Endothelial cell of umbilical vein (primary cell): ENCODE measurements around the gene LITAF. TPM values are rescaled to one million over a fixed set of nuclear protein-coding genes. Genes with fewer than 3 reads are reported as not detected.

Experiments used
- BruUV-seq: library from RNA; stranded (reverse); fragments of 400-500 nt; replicated peaks from 2 replicates; lab custom pipeline; 2021; lab: Mats Ljungman, UMichigan
- CTCF ChIA-PET: fragments of 300-600, 350-600 bp; sonication (Branson Sonifier 250); formaldehyde crosslinking; loops from one replicate; lab custom pipeline; 2021; ENCODE audit warnings: antibody characterized with exemption, inconsistent platforms; lab: Charles Lee
- POLR2A ChIA-PET: fragments of 300-600, 350-600 bp; sonication (Branson Sonifier 250); formaldehyde crosslinking; loops from one replicate; lab custom pipeline; 2021; ENCODE audit warnings: antibody characterized with exemption, inconsistent platforms; lab: Charles Lee
- DNase-seq: peaks from one replicate; pipeline ENCODE4 v3.0.0-alpha.2; 2011; ENCODE audit warnings: low read depth, low spot score
- FAIRE-seq: peaks from 2 replicates; lab custom pipeline; 2011; peaks lifted over from hg19 to GRCh38; lab: Jason Lieb, UNC
- H2AFZ ChIP-seq: 2 replicates; pipeline ENCODE4 v1.6.0; 2012; ENCODE audit warnings: low read depth, low read length, control low read depth, inconsistent platforms
- H3K27ac ChIP-seq: 2 replicates; pipeline ENCODE4 v1.5.1; 2011; ENCODE audit warnings: low read depth, mild to moderate bottlenecking, control low read depth, low read length, moderate library complexity; ENCODE audit not compliant: insufficient read depth
- H3K27me3 ChIP-seq, 2 experiments: 2 replicates each; pipeline versions ENCODE4 v1.6.0 to v1.6.1; 2011; ENCODE audit warnings: low read length in 2 of 2, mixed read lengths in 1 of 2; ENCODE audit not compliant: control insufficient read depth in 2 of 2, insufficient read depth in 2 of 2
- H3K36me3 ChIP-seq, 2 experiments: 2 replicates in 1 of 2; 3 replicates in 1 of 2; pipeline ENCODE4 v1.5.1; 2011; ENCODE audit warnings: low read length in 2 of 2, mild to moderate bottlenecking in 1 of 2, moderate library complexity in 1 of 2; ENCODE audit not compliant: control insufficient read depth in 2 of 2, insufficient read depth in 2 of 2; ENCODE audit errors: extremely low read depth in 1 of 2
- H3K4me1 ChIP-seq: 3 replicates; pipeline ENCODE4 v1.5.1; 2011; ENCODE audit warnings: mild to moderate bottlenecking, low read length; ENCODE audit not compliant: control insufficient read depth, insufficient read depth; ENCODE audit errors: extremely low read depth
- H3K4me2 ChIP-seq: 2 replicates; pipeline ENCODE4 v1.6.1; 2011; ENCODE audit warnings: low read length, control low read depth, mixed read lengths; ENCODE audit not compliant: insufficient read depth
- H3K4me3 ChIP-seq, 3 experiments: fragments of 200-600 bp in 1 of 3; sonication (generic), shearing (Covaris generic) in 1 of 3; replicated peaks in 1 of 3; 2 replicates each; pipeline ENCODE4 v1.5.1; 2011 to 2016; ENCODE audit warnings: control low read depth in 3 of 3, low read length in 3 of 3, mild to moderate bottlenecking in 2 of 3, inconsistent platforms in 1 of 3, low read depth in 1 of 3, moderate library complexity in 1 of 3; ENCODE audit not compliant: insufficient read depth in 1 of 3
- H3K79me2 ChIP-seq: 2 replicates; pipeline ENCODE4 v1.6.0; 2012; ENCODE audit warnings: low read length, inconsistent platforms; ENCODE audit not compliant: control insufficient read depth, insufficient read depth
- H3K9ac ChIP-seq: replicated peaks from 2 replicates; pipeline ENCODE3; 2011; ENCODE audit warnings: low read length, control low read depth; ENCODE audit not compliant: insufficient read depth; ENCODE audit errors: extremely low read depth
- H3K9me1 ChIP-seq: replicated peaks from 3 replicates; pipeline ENCODE4 v1.6.0; 2011; ENCODE audit warnings: mild to moderate bottlenecking, low read length; ENCODE audit not compliant: control insufficient read depth, insufficient read depth; ENCODE audit errors: extremely low read depth
- H3K9me3 ChIP-seq: replicated peaks from 2 replicates; pipeline ENCODE4 v1.5.1; 2012; ENCODE audit warnings: low read length, inconsistent platforms; ENCODE audit not compliant: control insufficient read depth, insufficient read depth
- H4K20me1 ChIP-seq: replicated peaks from 2 replicates; pipeline ENCODE3; 2011; ENCODE audit warnings: mild to moderate bottlenecking, low read length; ENCODE audit not compliant: control insufficient read depth, insufficient read depth; ENCODE audit errors: extremely low read depth
- CTCF ChIP-seq, 2 donors: IDR thresholded peaks; 1 replicate in 1 of 2; 2 replicates in 1 of 2; pipeline ENCODE4 v1.5.1; 2011; ENCODE audit warnings: low read length in 2 of 2, mild to moderate bottlenecking in 2 of 2, moderate library complexity in 2 of 2, control low read depth in 1 of 2, inconsistent platforms in 1 of 2, low read depth in 1 of 2; ENCODE audit not compliant: insufficient read depth in 1 of 2; ENCODE audit errors: extremely low read depth in 1 of 2
- EZH2 ChIP-seq: IDR thresholded peaks from 2 replicates; pipeline ENCODE4 v1.6.1; 2012; ENCODE audit warnings: borderline replicate concordance, low read depth, mild to moderate bottlenecking, moderate library complexity, low read length, inconsistent platforms; ENCODE audit not compliant: severe bottlenecking
- FOS ChIP-seq: IDR thresholded peaks from 2 replicates; pipeline ENCODE4 v1.6.1; 2011; ENCODE audit warnings: mild to moderate bottlenecking, low read length, moderate library complexity, borderline replicate concordance; ENCODE audit not compliant: insufficient read depth
- GATA2 ChIP-seq: IDR thresholded peaks from 2 replicates; pipeline ENCODE4 v1.7.0; 2011; ENCODE audit warnings: low read depth, mild to moderate bottlenecking, moderate library complexity, mixed read lengths, low read length; ENCODE audit not compliant: insufficient read length, insufficient read depth
- JUN ChIP-seq: IDR thresholded peaks from 2 replicates; pipeline ENCODE4 v1.6.1; 2011; ENCODE audit warnings: borderline replicate concordance, low read depth; ENCODE audit not compliant: insufficient read length, insufficient read depth
- MAX ChIP-seq: IDR thresholded peaks from 2 replicates; pipeline ENCODE4 v1.6.1; 2011; ENCODE audit not compliant: insufficient read depth, insufficient read length
- MYC ChIP-seq: IDR thresholded peaks from one replicate; pipeline ENCODE4 v1.6.1; 2011; ENCODE audit warnings: mild to moderate bottlenecking, low read depth, low read length
- POLR2A ChIP-seq: IDR thresholded peaks from 2 replicates; pipeline ENCODE4 v1.6.1; 2012; ENCODE audit warnings: low read depth, mild to moderate bottlenecking, control low read depth, low read length
- POLR2AphosphoS5 ChIP-seq: IDR thresholded peaks from 2 replicates; pipeline ENCODE4 v1.6.1; 2012; ENCODE audit warnings: low read depth, mild to moderate bottlenecking, control low read depth, low read length, moderate library complexity; ENCODE audit not compliant: insufficient read depth
- dilution Hi-C: fragments of 300-500 bp; cut with MboI; formaldehyde crosslinking; loops from one replicate; pipeline ENCODE4 v1.15.0; 2019; ENCODE audit warnings: low sequenced_read_pairs; ENCODE audit not compliant: extremely low pct_ligation_motif_present
- intact Hi-C: fragments of 100-400 bp; cut with micrococcal nuclease; formaldehyde crosslinking; loops from one replicate; pipeline ENCODE4 v1.10.0; 2022
- polyA plus RNA-seq, 4 experiments: library from polyadenylated mRNA; depleted of rRNA in 3 of 4; stranded (reverse) in 3 of 4; unstranded in 1 of 4; fragments of >200 nt; gene quantifications; 2 replicates each; pipeline versions ENCODE4 v1.2.1 to v1.2.3, GENCODE V29; 2011 to 2012; ENCODE audit warnings: missing spikeins in 1 of 4
- total RNA-seq: library from RNA; stranded (reverse); gene quantifications from 2 replicates; pipeline ENCODE4 v1.2.3, GENCODE V29; 2021

The LITAF gene
- total and polyA plus RNA-seq, 2 donors (not counting 3 experiments of a cell fraction or from before 2014, with no cell fraction given), result 15.2 to 27.2 TPM

- POLR2A ChIA-PET, result no interaction called here
- Histone ChIP-seq H3K27ac (no peak overlapping the region), H3K4me2 (no peak overlapping the region), H2AFZ (no peak overlapping the region), H3K4me3 (no peak overlapping the region), H3K4me1 (peaks cover 5% of the 10 kb centered on the region), H3K27me3 (peaks cover 5 to 13% of the 10 kb centered on the region in 2 experiments), H3K9ac (no peak overlapping the region), H3K36me3 (no peaks in the 10 kb centered on the region), H4K20me1 (no peaks in the 10 kb centered on the region), H3K9me3 (no peaks in the 10 kb centered on the region), H3K79me2 (no peaks in the 10 kb centered on the region), H3K9me1 (no peaks in the 10 kb centered on the region)
- no peak for DNase-seq
- no peak for FAIRE-seq
- dilution Hi-C loops, result no loop called here
- BruUV-seq, result no TSS peak
- no peak for TF ChIP-seq JUN
- TF ChIP-seq CTCF (IDR thresholded peaks at IDR 0.05; ENCODE audit: extremely low read depth in 1 of 2, insufficient read depth in 1 of 2, low read depth in 1 of 2, low read length in 2 of 2), result no peak
- no peak for TF ChIP-seq MAX
- TF ChIP-seq EZH2, result no peak
- no peak for TF ChIP-seq POLR2A
- no peak for TF ChIP-seq MYC
- no peak for TF ChIP-seq POLR2AphosphoS5
- no peak for TF ChIP-seq GATA2
- TF ChIP-seq FOS, result no peak
- CTCF ChIA-PET, result interaction anchor here (0.6 to 1.2 kb wide), 2 partner anchors 154 to 647 kb away, joined by 3 to 4 read pairs; partner anchors contain the start of gene DEXI
- intact Hi-C loops, result loop anchor here (5.0 kb wide), 1 partner anchor 92 kb away; no protein-coding TSS in a partner anchor
These were observed 2.5 kb upstream of the LITAF start for GRCh38 chr16:11589198-11589550.
